ENCODE measurements around the gene IL17REL. TPM values are rescaled to one million over a fixed set of nuclear protein-coding genes. Genes with fewer than 3 reads are reported as not detected.
"Not testable (repeated sequence)": the region's sequence is repeated elsewhere in the genome, so short reads cannot be mapped to it uniquely, and the experiment has no call there.

Gene IL17REL
- polyA plus RNA-seq, 1 experiment: not detected

DNA sequence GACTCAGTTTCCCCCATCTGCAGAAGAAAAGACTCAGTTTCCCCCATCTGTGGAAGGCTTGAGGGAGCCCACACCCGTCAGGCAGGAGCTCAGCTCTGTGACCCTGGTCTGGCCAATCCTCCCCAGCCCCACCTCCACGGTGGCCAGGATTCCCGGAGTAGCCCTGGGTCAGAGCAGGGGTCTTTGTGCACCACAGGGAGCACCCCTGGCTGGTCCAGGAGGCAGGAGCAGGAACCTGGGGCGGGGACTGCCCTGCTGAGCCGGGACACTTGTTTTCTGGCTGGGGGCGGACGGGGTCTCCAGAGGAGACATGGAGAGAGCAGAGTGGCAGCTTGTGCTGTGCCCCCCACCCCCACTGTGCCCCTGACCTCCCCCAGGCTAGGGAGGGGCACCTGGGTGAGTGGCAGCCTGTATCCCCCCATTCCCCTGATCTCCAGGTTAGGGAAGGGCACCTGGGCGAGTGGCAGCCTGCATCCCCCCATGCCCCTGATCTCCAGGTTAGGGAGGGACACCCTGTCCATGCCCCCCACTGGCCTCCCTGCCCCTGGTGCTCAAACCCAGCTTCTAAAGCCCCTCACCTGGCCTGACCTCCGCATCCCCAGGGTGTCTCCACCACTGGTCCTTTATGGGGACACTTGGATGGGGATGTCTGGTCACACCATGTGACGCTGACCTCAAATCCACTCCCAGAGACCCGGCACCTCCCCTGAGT lies 18.8 kb downstream of the IL17REL start:
- DNase-seq (ENCODE audit: low read depth): no peak
- Histone ChIP-seq H3K36me3 (ENCODE audit: control insufficient read depth, insufficient read depth, low read length) (no peaks in the 10 kb centered on the region), H3K27me3 (ENCODE audit: control insufficient read depth, insufficient read depth, low read length) (no peaks in the 10 kb centered on the region), H3K4me3 (ENCODE audit: low read depth, low read length) (no peak overlapping the region)
- ChIA-PET POLR2A (no interaction called here), CTCF (interaction anchor here (0.6 to 5.2 kb wide), 17 partner anchors 9 to 113 kb away, joined by 3 to 39 read pairs (median 4); partner anchors contain the start of gene IL17REL)
- TF ChIP-seq, protein P1, sequence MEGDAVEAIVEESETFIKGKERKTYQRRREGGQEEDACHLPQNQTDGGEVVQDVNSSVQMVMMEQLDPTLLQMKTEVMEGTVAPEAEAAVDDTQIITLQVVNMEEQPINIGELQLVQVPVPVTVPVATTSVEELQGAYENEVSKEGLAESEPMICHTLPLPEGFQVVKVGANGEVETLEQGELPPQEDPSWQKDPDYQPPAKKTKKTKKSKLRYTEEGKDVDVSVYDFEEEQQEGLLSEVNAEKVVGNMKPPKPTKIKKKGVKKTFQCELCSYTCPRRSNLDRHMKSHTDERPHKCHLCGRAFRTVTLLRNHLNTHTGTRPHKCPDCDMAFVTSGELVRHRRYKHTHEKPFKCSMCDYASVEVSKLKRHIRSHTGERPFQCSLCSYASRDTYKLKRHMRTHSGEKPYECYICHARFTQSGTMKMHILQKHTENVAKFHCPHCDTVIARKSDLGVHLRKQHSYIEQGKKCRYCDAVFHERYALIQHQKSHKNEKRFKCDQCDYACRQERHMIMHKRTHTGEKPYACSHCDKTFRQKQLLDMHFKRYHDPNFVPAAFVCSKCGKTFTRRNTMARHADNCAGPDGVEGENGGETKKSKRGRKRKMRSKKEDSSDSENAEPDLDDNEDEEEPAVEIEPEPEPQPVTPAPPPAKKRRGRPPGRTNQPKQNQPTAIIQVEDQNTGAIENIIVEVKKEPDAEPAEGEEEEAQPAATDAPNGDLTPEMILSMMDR (IDR thresholded peaks at IDR 0.05; ENCODE audit: insufficient read depth, low read depth, low read length): no peak

DNA sequence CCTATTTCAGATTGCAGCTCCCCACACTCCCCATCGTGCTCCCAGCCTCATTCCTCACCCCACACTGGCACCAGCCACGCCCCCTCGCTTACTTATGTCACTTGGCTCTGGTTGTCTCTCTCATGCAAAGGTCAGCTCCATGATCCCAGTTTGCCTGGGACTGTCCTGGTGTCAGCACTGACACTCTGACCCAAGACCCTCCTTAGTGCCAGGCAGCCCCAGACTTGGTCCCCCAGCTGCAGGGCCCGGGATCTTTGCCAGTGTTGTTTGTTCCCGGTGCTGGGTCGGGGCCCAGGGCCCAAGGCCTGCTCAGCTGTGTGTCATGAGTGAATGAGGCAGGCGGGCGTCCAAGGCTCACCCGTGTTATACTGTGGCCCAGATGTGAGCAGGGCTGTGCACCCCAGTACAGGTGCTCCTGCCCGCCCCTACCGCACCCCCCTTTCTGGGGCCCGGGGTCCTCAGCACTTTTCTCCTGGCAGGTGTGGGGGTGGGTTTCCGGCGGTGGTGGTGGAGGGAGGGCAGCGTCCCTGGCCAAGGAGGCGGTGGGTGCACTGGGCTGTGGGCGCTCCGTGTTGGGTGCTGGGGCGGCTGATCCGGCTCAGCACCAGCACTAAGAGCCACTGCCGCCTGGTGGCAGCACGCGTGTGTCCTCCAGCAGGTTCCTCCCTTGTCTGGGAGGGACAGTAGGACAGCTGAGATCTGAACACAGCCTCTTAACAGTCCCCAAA lies 19.5 kb downstream of the IL17REL start:
- H3K4me3 ChIP-seq (ENCODE audit: low read depth, low read length): no peak overlapping the region
- TF ChIP-seq, protein P1 (IDR thresholded peaks at IDR 0.05; ENCODE audit: insufficient read depth, low read depth, low read length): peak; percentile 85

DNA sequence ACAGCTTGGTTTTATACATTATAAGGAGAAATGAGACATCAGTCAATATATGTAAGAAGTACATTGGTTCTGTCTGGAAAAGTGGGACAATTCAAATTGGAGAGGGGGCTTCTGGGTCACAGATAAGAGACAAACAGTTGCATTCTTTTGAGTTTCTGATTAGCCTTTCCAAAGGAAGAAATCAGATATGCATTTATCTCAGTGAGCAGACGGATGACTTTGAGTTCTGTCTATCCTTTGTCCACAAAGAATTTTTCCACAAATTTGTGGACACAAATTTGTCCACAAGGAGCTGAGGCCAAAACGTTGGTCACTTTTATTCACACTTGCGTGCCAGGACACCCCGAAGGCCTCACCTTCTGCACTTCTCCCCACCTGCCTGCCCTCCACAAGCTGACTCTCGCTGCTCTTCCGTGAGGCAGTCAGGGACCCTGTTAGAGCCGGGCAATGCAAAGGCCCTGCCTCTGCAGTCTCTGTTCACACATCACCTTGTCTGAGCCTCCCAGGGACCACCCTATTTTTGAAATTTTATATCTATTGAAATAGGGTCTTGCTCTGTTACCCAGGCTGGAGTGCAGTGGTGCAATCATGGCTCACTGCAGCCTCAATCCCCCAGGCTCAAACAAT lies 20.5 kb downstream of the IL17REL start:
- no peak overlapping the region for H3K4me3 ChIP-seq (ENCODE audit: low read depth, low read length)
- H3K36me3 ChIP-seq (ENCODE audit: control insufficient read depth, insufficient read depth, low read length): no peaks in the 10 kb centered on the region
- TF ChIP-seq, protein P1 (IDR thresholded peaks at IDR 0.05; ENCODE audit: insufficient read depth, low read depth, low read length): no peak
- ChIA-PET POLR2A (no interaction called here), CTCF (interaction anchor here (1.1 to 5.2 kb wide), 8 partner anchors 9 to 252 kb away, joined by 3 to 39 read pairs (median 6); partner anchors contain the start of genes IL17REL and TUBGCP6)
- no peaks in the 10 kb centered on the region for H3K27me3 ChIP-seq (ENCODE audit: control insufficient read depth, insufficient read depth, low read length)
- no peak for DNase-seq (ENCODE audit: low read depth)

More for the DNA sequence above, 19.5 kb downstream of the IL17REL start:
- ChIA-PET CTCF (interaction anchor here (0.6 to 5.2 kb wide), 18 partner anchors 9 to 251 kb away, joined by 3 to 39 read pairs (median 4); partner anchors contain the start of genes IL17REL and TUBGCP6), POLR2A (no interaction called here)
- no peak for DNase-seq (ENCODE audit: low read depth)
- Histone ChIP-seq H3K27me3 (ENCODE audit: control insufficient read depth, insufficient read depth, low read length) (no peaks in the 10 kb centered on the region), H3K36me3 (ENCODE audit: control insufficient read depth, insufficient read depth, low read length) (no peaks in the 10 kb centered on the region)

DNA sequence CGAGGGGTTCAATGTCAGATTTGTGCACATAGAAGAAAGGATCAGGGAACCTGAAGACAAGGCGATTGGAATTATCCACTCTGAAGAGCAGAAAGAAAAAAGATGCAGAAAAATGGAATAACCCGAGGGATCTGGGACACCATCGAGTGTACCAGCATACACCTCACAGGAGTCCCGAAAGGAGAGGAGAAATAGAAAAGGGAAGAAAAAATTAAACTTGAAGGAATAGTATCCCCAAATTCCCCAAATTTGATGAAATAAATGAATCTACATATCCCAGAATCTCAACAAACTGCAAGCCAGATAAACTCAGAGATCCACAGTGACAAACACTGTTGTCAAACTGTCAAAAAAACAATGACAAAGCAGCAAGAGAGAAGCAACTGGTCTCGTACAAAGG lies 21.4 kb downstream of the IL17REL start:
- ChIA-PET CTCF (interaction anchor here (1.0 to 2.7 kb wide), 3 partner anchors 17 to 54 kb away, joined by 3 to 15 read pairs (median 3); no protein-coding TSS in a partner anchor), POLR2A (no interaction called here)
- TF ChIP-seq, protein P1 (IDR thresholded peaks at IDR 0.05; ENCODE audit: insufficient read depth, low read depth, low read length): no peak
- Histone ChIP-seq H3K36me3 (ENCODE audit: control insufficient read depth, insufficient read depth, low read length) (no peaks in the 10 kb centered on the region), H3K4me3 (ENCODE audit: low read depth, low read length) (no peak overlapping the region), H3K27me3 (ENCODE audit: control insufficient read depth, insufficient read depth, low read length) (no peaks in the 10 kb centered on the region)
- DNase-seq (ENCODE audit: low read depth): no peak

DNA sequence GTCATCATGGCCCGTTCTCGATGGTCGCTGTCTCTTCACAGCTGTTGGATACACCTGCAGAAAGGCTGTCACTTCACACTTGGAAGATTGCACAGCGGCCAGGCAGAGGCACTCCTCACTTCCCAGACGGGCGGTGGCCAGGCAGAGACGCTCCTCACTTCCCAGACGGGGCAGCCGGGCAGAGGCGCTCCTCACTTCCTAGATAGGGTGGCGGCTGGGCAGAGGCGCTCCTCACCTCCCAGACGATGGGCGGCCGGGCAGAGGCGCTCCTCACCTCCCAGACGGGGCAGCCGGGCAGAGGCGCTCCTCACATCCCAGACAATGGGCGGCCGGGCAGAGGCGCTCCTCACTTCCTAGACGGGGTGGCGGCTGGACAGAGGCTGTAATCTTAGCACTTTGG lies 22.7 kb downstream of the IL17REL start:
- H3K27me3 ChIP-seq (ENCODE audit: control insufficient read depth, insufficient read depth, low read length); DNase-seq (ENCODE audit: low read depth); H3K4me3 ChIP-seq (ENCODE audit: low read depth, low read length); H3K36me3 ChIP-seq (ENCODE audit: control insufficient read depth, insufficient read depth, low read length); POLR2A ChIA-PET: not testable (repeated sequence)
- CTCF ChIA-PET: interaction anchor here (0.6 kb wide), 1 partner anchor 57 kb away, joined by 3 read pairs; no protein-coding TSS in a partner anchor
